AG04449 (cell line): Measurements from ENCODE around the gene BLNK.

ENCODE experiments used
- CTCF ChIA-PET: fragments of 350-600 bp; formaldehyde crosslinking; extraction: SDS; loops from one replicate; lab custom pipeline; 2021; ENCODE audit warnings: antibody characterized with exemption; lab: Yijun Ruan, JAX
- POLR2A ChIA-PET: fragments of 400-600, 350-600 bp; formaldehyde crosslinking; extraction: SDS; loops from one replicate; lab custom pipeline; 2020; ENCODE audit warnings: antibody characterized with exemption, inconsistent platforms; lab: Yijun Ruan, JAX
- DNase-seq: peaks from one replicate; pipeline ENCODE4 v3.0.0-alpha.2; 2010; ENCODE audit warnings: low read depth, low spot score
- H3K4me3 ChIP-seq: 2 replicates; pipeline ENCODE4 v1.5.1; 2011; ENCODE audit warnings: low read depth, mild to moderate bottlenecking, control low read depth, low read length
- CTCF ChIP-seq: IDR thresholded peaks from one replicate; pipeline ENCODE4 v1.5.1; 2011; ENCODE audit warnings: mild to moderate bottlenecking, moderate library complexity, low read length, control low read depth, inconsistent platforms; ENCODE audit not compliant: insufficient read depth; ENCODE audit errors: missing control alignments

The BLNK gene

GRCh38 chr10:96290368-96291133, 19.2 kb upstream of the BLNK start:
- CTCF ChIA-PET = interaction anchor here (0.9 to 11.3 kb wide), 4 partner anchors 48 to 311 kb away, joined by 3 to 204 read pairs (median 4); no protein-coding TSS in a partner anchor
- no peak overlapping the region for H3K4me3 ChIP-seq
- POLR2A ChIA-PET = no interaction called here
- no peak for TF ChIP-seq CTCF
- DNase-seq = no peak

GRCh38 chr10:96289218-96289910, 18.0 kb upstream of the BLNK start:
- no peak for TF ChIP-seq CTCF
- H3K4me3 ChIP-seq = no peak overlapping the region
- ChIA-PET CTCF (no interaction called here), POLR2A (no interaction called here)
- no peak for DNase-seq

- CTCF ChIA-PET = interaction anchor here (1.1 to 2.4 kb wide), 2 partner anchors 268 to 271 kb away, joined by 4 to 11 read pairs; no protein-coding TSS in a partner anchor
- POLR2A ChIA-PET = no interaction called here
- H3K4me3 ChIP-seq = no peak overlapping the region
- TF ChIP-seq CTCF = no peak
- no peak for DNase-seq
Observed at GRCh38 chr10:96288151-96288621, 16.8 kb upstream of the BLNK start.

GRCh38 chr10:96287392-96288105, 16.2 kb upstream of the BLNK start:
- no peak overlapping the region for H3K4me3 ChIP-seq
- TF ChIP-seq CTCF = no peak
- POLR2A ChIA-PET = no interaction called here
- no peak for DNase-seq
- CTCF ChIA-PET = interaction anchor here (1.1 to 2.4 kb wide), 2 partner anchors 268 to 270 kb away, joined by 4 to 11 read pairs; no protein-coding TSS in a partner anchor

- ChIA-PET CTCF (interaction anchor here (1.0 to 1.5 kb wide), 2 partner anchors 229 to 269 kb away, joined by 3 to 5 read pairs; no protein-coding TSS in a partner anchor), POLR2A (no interaction called here)
- H3K4me3 ChIP-seq = no peak overlapping the region
- DNase-seq = no peak
- no peak for TF ChIP-seq CTCF
Observed at GRCh38 chr10:96285331-96285752, 14.0 kb upstream of the BLNK start.

GRCh38 chr10:96283756-96284155, 12.4 kb upstream of the BLNK start:
- ChIA-PET CTCF (no interaction called here), POLR2A (no interaction called here)
- TF ChIP-seq CTCF = no peak
- H3K4me3 ChIP-seq = no peak overlapping the region
- no peak for DNase-seq
